ENCODE results near the gene DLG2.

DNA sequence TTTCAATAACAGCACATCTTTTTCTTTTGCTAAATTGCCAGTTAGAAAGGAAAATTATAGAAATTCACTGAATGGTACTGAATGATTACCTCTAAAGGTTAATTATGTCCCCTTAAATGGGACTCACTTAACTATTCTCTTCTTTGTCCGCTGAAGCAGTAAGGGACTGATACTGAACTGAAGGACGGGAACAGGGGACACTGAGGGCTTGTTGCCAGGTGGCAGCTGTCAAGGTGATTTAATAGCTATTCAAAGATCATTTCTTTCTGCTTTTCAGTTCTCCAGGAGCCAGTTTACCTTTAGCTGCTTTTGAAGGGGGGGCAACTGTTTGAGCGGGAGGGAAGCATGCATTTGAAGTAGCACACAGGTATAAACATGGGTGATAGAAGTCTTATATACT, 2015.5 kb downstream of the DLG2 start:
- TF ChIP-seq, protein P1, sequence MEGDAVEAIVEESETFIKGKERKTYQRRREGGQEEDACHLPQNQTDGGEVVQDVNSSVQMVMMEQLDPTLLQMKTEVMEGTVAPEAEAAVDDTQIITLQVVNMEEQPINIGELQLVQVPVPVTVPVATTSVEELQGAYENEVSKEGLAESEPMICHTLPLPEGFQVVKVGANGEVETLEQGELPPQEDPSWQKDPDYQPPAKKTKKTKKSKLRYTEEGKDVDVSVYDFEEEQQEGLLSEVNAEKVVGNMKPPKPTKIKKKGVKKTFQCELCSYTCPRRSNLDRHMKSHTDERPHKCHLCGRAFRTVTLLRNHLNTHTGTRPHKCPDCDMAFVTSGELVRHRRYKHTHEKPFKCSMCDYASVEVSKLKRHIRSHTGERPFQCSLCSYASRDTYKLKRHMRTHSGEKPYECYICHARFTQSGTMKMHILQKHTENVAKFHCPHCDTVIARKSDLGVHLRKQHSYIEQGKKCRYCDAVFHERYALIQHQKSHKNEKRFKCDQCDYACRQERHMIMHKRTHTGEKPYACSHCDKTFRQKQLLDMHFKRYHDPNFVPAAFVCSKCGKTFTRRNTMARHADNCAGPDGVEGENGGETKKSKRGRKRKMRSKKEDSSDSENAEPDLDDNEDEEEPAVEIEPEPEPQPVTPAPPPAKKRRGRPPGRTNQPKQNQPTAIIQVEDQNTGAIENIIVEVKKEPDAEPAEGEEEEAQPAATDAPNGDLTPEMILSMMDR (IDR thresholded peaks at IDR 0.05), result no peak
- TF ChIP-seq EP300 (IDR thresholded peaks at IDR 0.05), result no peak
- TF ChIP-seq POLR2AphosphoS5 (IDR thresholded peaks at IDR 0.05), result no peak
- TF ChIP-seq POLR2A (IDR thresholded peaks at IDR 0.05), result no peak

Measured in sigmoid colon (tissue), 4 donors.